B cell (primary cell): ENCODE results near the gene ZNF608.

Source experiments
- CTCF ChIP-seq: fragments of 200-600 bp; IDR thresholded peaks from one replicate; pipeline ENCODE4 v1.8.0; 2022; ENCODE audit warnings: antibody characterized with exemption, mild to moderate bottlenecking
- EZH2 ChIP-seq: IDR thresholded peaks from 2 replicates; pipeline ENCODE4 v1.6.1; 2012; ENCODE audit warnings: borderline replicate concordance, low read depth, mild to moderate bottlenecking, moderate library complexity, low read length; ENCODE audit not compliant: insufficient read depth, poor library complexity, severe bottlenecking

DNA sequence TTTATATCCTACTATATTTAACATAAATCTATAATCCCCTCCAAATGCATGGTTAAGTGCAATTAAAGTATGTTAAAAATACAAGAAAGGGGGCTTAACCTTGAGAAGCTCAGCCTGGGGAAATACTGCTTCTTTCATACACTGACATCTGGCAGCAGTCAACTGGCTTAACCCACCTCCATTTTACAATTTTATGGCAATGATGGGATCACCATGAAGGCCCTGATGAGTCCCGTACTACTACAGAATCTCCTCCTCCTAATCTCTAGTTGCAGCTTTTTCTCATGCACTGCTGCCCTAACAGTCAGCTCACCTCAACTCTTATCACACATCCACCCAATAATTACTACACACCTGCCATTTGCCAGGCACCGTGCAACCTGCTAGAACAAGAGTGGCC is 40.9 kb downstream of the ZNF608 start:
- no peak for TF ChIP-seq CTCF
- TF ChIP-seq EZH2, result no peak
